A673 (cell line): Measurements from ENCODE around the gene RASGRF1. TPM values are rescaled to one million over a fixed set of nuclear protein-coding genes. Genes with fewer than 3 reads are reported as not detected.

Experiments used
- BruUV-seq: library from RNA; stranded (reverse); fragments of 400-500 nt; replicated peaks from 2 replicates; lab custom pipeline; 2021; lab: Mats Ljungman, UMichigan
- CTCF ChIA-PET: fragments of 300-600 bp; sonication (Branson Sonifier 250); formaldehyde crosslinking; loops from one replicate; lab custom pipeline; 2022; ENCODE audit warnings: antibody characterized with exemption; lab: Charles Lee
- POLR2A ChIA-PET: fragments of 300-600 bp; sonication (Branson Sonifier 250); formaldehyde crosslinking; loops from one replicate; lab custom pipeline; 2022; ENCODE audit warnings: antibody characterized with exemption; ENCODE audit not compliant: low non-redundant PET; lab: Charles Lee
- DNase-seq: peaks from one replicate; pipeline ENCODE4 v3.0.0-alpha.2; 2015; ENCODE audit warnings: low spot score
- H3K27ac ChIP-seq: fragments of 200-600 bp; sonication (generic); 2 replicates; pipeline ENCODE4 v1.5.1; 2016; ENCODE audit warnings: mixed run types, low read depth, mild to moderate bottlenecking, mixed read lengths, antibody characterized with exemption, low read length; ENCODE audit not compliant: poor library complexity, severe bottlenecking
- H3K27me3 ChIP-seq: fragments of 200-600 bp; sonication (generic); replicated peaks from 2 replicates; pipeline ENCODE4 v1.6.1; 2017; ENCODE audit warnings: mixed run types, low read depth, mild to moderate bottlenecking, mixed read lengths, antibody characterized with exemption, low read length; ENCODE audit not compliant: insufficient read depth, poor library complexity
- H3K36me3 ChIP-seq: fragments of 200-600 bp; sonication (generic); 2 replicates; pipeline ENCODE4 v1.6.1; 2016; ENCODE audit warnings: mixed run types, mild to moderate bottlenecking, mixed read lengths, antibody characterized with exemption, low read length; ENCODE audit not compliant: insufficient read depth, poor library complexity, severe bottlenecking
- H3K4me1 ChIP-seq: fragments of 200-600 bp; sonication (generic); 2 replicates; pipeline ENCODE4 v1.6.1; 2017; ENCODE audit warnings: mixed run types, mild to moderate bottlenecking, mixed read lengths, antibody characterized with exemption, low read length; ENCODE audit not compliant: insufficient read depth, poor library complexity, severe bottlenecking
- H3K4me3 ChIP-seq: fragments of 200-600 bp; sonication (generic); 2 replicates; pipeline ENCODE4 v1.5.1; 2016; ENCODE audit warnings: low read depth, mixed run types, mild to moderate bottlenecking, mixed read lengths, low read length; ENCODE audit not compliant: poor library complexity, severe bottlenecking
- H3K9me3 ChIP-seq: fragments of 200-600 bp; sonication (generic); 2 replicates; pipeline ENCODE4 v1.6.1; 2016; ENCODE audit warnings: mixed run types, low read depth, mild to moderate bottlenecking, mixed read lengths, antibody characterized with exemption, low read length; ENCODE audit not compliant: poor library complexity, severe bottlenecking
- EZH2 ChIP-seq: fragments of 200-600 bp; sonication (generic); IDR thresholded peaks from 2 replicates; pipeline ENCODE4 v1.6.1; 2017; ENCODE audit warnings: borderline replicate concordance, low read depth, mild to moderate bottlenecking, mixed read lengths, antibody characterized with exemption, low read length; ENCODE audit not compliant: poor library complexity, severe bottlenecking
- intact Hi-C: fragments of 100-400 bp; cut with micrococcal nuclease; formaldehyde crosslinking; loops from one replicate; pipeline ENCODE4 v1.10.0; 2022; ENCODE audit not compliant: unreplicated experiment
- total RNA-seq: library from RNA; stranded (reverse); gene quantifications from 2 replicates; pipeline ENCODE4 v1.2.3, GENCODE V29; 2021
- TF ChIP-seq, protein P1 (sequence below): fragments of 300-800, 200-600 bp; sonication (generic); conservative IDR thresholded peaks from 2 replicates; pipeline ENCODE4 v1.5.1; 2017; ENCODE audit warnings: low read depth, mild to moderate bottlenecking, antibody characterized with exemption, low read length, moderate library complexity, mixed read lengths

RASGRF1 gene
- total RNA-seq, 1 experiment from 2014 or later: 0.73 TPM

DNA sequence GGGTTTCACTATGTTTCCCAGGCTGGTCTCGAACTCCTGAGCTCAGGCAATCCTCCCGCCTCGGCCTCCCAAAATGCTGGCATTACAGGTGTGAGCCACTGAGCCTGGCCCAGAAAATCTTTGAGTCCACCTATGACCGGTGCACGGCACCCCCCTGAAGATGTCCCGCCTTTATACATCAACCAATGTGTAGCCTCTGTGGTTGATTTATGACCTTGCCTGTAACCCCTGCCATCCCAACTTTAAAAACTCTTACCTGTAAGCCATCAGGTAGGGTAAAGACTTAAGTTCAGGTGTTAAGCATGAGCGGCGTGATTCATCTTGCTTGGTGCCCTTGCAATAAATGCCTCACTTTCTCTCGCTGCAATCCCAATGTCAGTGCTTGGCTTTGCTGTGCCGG, 131.2 kb downstream of the RASGRF1 start:
- TF ChIP-seq, protein P1, sequence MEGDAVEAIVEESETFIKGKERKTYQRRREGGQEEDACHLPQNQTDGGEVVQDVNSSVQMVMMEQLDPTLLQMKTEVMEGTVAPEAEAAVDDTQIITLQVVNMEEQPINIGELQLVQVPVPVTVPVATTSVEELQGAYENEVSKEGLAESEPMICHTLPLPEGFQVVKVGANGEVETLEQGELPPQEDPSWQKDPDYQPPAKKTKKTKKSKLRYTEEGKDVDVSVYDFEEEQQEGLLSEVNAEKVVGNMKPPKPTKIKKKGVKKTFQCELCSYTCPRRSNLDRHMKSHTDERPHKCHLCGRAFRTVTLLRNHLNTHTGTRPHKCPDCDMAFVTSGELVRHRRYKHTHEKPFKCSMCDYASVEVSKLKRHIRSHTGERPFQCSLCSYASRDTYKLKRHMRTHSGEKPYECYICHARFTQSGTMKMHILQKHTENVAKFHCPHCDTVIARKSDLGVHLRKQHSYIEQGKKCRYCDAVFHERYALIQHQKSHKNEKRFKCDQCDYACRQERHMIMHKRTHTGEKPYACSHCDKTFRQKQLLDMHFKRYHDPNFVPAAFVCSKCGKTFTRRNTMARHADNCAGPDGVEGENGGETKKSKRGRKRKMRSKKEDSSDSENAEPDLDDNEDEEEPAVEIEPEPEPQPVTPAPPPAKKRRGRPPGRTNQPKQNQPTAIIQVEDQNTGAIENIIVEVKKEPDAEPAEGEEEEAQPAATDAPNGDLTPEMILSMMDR: no peak
- TF ChIP-seq EZH2: no peak
- ChIA-PET POLR2A (no interaction called here), CTCF (no interaction called here)
- H3K27ac ChIP-seq: no peak overlapping the region
- intact Hi-C loops: no loop called here
- no peaks in the 10 kb centered on the region for H3K36me3 ChIP-seq
- BruUV-seq: no TSS peak
- no peak overlapping the region for H3K4me3 ChIP-seq
- no peak for DNase-seq
- H3K9me3 ChIP-seq: no peaks in the 10 kb centered on the region
- no peaks in the 10 kb centered on the region for H3K27me3 ChIP-seq
- H3K4me1 ChIP-seq: no peaks in the 10 kb centered on the region

DNA sequence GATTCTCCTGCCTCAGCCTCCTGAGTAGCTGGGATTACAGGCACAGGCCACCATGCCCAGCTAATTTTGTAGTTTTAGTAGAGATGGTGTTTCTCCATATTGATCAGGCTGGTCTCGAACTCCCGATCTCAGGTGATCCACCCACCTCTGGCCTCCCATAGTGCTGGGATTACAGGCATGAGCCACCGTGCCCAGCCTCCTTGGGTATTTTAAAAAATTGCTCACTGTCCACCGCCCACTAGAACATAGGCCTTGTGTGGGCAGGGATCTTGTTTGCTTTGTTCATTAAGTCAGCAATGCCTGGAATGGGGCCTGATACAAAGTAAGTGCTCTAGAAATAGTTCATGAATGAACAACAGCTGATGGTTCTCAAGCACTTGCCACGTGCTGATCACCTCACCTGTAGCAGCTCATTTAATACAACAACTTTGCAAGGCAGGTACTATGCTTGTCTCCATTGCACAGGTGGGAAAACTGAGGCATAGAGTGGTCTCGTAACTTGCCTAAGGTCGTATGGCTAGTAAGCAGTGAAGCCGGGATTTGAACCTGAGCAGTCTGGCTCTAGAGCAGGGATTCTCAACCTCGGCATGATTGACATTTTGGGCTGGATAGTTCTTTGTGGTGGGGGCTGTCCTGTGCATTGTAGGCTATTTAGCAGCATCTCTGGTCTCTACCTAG, 133.0 kb downstream of the RASGRF1 start:
- BruUV-seq: no TSS peak
- Histone ChIP-seq H3K9me3 (no peaks in the 10 kb centered on the region), H3K27ac (no peak overlapping the region), H3K4me1 (no peaks in the 10 kb centered on the region), H3K4me3 (no peak overlapping the region), H3K36me3 (no peaks in the 10 kb centered on the region), H3K27me3 (no peaks in the 10 kb centered on the region)
- intact Hi-C loops: no loop called here
- no peak for DNase-seq
- CTCF ChIA-PET: no interaction called here
- TF ChIP-seq, protein P1: no peak
- no peak for TF ChIP-seq EZH2
- POLR2A ChIA-PET: no interaction called here

DNA sequence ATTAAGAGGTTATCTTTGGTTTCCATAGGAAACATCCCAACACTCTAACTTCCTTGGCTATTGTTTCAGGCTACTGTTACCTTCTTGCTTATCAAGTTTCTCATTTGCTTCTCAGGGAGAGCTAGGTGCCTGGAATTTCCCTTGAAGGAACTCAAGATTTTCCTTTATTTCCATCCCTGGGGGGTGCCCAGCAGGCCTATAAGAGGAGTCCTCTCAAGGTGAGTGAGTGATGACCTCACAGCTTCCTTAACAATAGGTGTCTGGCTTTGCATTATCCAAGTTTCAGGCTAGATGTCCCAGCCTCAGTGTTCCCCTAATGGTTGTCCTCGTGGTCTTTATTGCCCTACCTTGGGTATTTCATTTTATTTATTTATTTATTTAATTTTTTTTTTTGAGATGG, 133.6 kb downstream of the RASGRF1 start:
- no peaks in the 10 kb centered on the region for H3K4me1 ChIP-seq
- TF ChIP-seq, protein P1: no peak
- TF ChIP-seq EZH2: no peak
- no peaks in the 10 kb centered on the region for H3K27me3 ChIP-seq
- ChIA-PET POLR2A (no interaction called here), CTCF (no interaction called here)
- intact Hi-C loops: no loop called here
- no peak for DNase-seq
- no peak overlapping the region for H3K4me3 ChIP-seq
- BruUV-seq: no TSS peak
- H3K27ac ChIP-seq: no peak overlapping the region
- H3K9me3 ChIP-seq: no peaks in the 10 kb centered on the region
- H3K36me3 ChIP-seq: no peaks in the 10 kb centered on the region
